WTC11 (cell line): ENCODE results near the gene DCUN1D2.

Experiments
- CBFB ChIP-seq: sonication (generic); formaldehyde crosslinking; IDR thresholded peaks from 2 replicates; pipeline ENCODE4 v1.8.1; 2022; ENCODE audit warnings: mild to moderate bottlenecking, low read depth, missing genetic modification reagents
- CREB1 ChIP-seq: sonication (generic); formaldehyde crosslinking; IDR thresholded peaks from 2 replicates; pipeline ENCODE4 v1.8.0; 2023; ENCODE audit warnings: mild to moderate bottlenecking, missing genetic modification reagents
- CTCF ChIP-seq: fragments of 200-600 bp; IDR thresholded peaks from 2 replicates; pipeline ENCODE4 v1.8.0; 2022; ENCODE audit warnings: antibody characterized with exemption
- FOXK1 ChIP-seq: sonication (generic); formaldehyde crosslinking; IDR thresholded peaks from 2 replicates; pipeline ENCODE4 v1.8.0; 2022; ENCODE audit warnings: mild to moderate bottlenecking, moderate library complexity, missing genetic modification reagents
- GABPB1 ChIP-seq: sonication (generic); formaldehyde crosslinking; IDR thresholded peaks from 2 replicates; pipeline ENCODE4 v1.8.1; 2023; ENCODE audit warnings: mild to moderate bottlenecking, missing genetic modification reagents
- JUN ChIP-seq: sonication (generic); formaldehyde crosslinking; IDR thresholded peaks from 2 replicates; pipeline ENCODE4 v1.8.0; 2023; ENCODE audit warnings: mild to moderate bottlenecking, missing genetic modification reagents
- MAX ChIP-seq: sonication (generic); formaldehyde crosslinking; IDR thresholded peaks from 2 replicates; pipeline ENCODE4 v1.8.0; 2022; ENCODE audit warnings: mild to moderate bottlenecking, missing genetic modification reagents
- MXD4 ChIP-seq: fragments of 250-450 bp; sonication (Bioruptor Pico); IDR thresholded peaks from 2 replicates; pipeline ENCODE4 v1.8.0; 2021; ENCODE audit warnings: mild to moderate bottlenecking, moderate library complexity, borderline replicate concordance
- USF2 ChIP-seq: sonication (generic); formaldehyde crosslinking; IDR thresholded peaks from 2 replicates; pipeline ENCODE4 v1.8.1; 2023; ENCODE audit warnings: mild to moderate bottlenecking, missing genetic modification reagents, moderate library complexity
- ZBTB21 ChIP-seq: sonication (generic); formaldehyde crosslinking; IDR thresholded peaks from 2 replicates; pipeline ENCODE4 v1.8.1; 2023; ENCODE audit warnings: mild to moderate bottlenecking, missing genetic modification reagents, borderline replicate concordance
- ZNF121 ChIP-seq: sonication (generic); formaldehyde crosslinking; IDR thresholded peaks from 2 replicates; pipeline ENCODE4 v1.8.0; 2023; ENCODE audit warnings: missing genetic modification reagents
- ZNF416 ChIP-seq: fragments of 250-450 bp; sonication (Bioruptor Pico); IDR thresholded peaks from 2 replicates; pipeline ENCODE4 v1.9.0; 2021; ENCODE audit warnings: mild to moderate bottlenecking, inconsistent platforms
- ZNF425 ChIP-seq: fragments of 250-450 bp; sonication (Bioruptor Pico); conservative IDR thresholded peaks from 2 replicates; pipeline ENCODE4 v1.9.0; 2021; ENCODE audit warnings: mild to moderate bottlenecking

- TF ChIP-seq ZNF425 (CRISPR knock-in tag) (no peak), CTCF (no peak), GABPB1 (CRISPR knock-in tag) (no peak), ZNF121 (CRISPR knock-in tag) (no peak), FOXK1 (CRISPR knock-in tag) (no peak), ZNF416 (CRISPR knock-in tag) (no peak), ZBTB21 (no peak), CREB1 (CRISPR knock-in tag) (no peak), USF2 (CRISPR knock-in tag) (no peak), CBFB (CRISPR knock-in tag) (no peak), MXD4 (no peak), MAX (CRISPR knock-in tag) (no peak), JUN (CRISPR knock-in tag) (no peak)
Measured at GRCh38 chr13:113465300-113465699, 25.2 kb downstream of the DCUN1D2 start.
